Peyer's patch (tissue), 4 donors: ENCODE measurements around the gene UGT2A3. TPM values are rescaled to one million over a fixed set of nuclear protein-coding genes. Genes with fewer than 3 reads are reported as not detected.

Source experiments
- DNase-seq, 3 donors: peaks; one replicate each; pipeline ENCODE4 v3.0.0-alpha.2; 2017 to 2019
- H3K27ac ChIP-seq, 4 donors: fragments of 200-600 bp; sonication (generic); one replicate each; pipeline ENCODE4 v1.5.1; 2016 to 2019
- H3K27me3 ChIP-seq, 2 donors: fragments of 200-600 bp; sonication (generic); one replicate each; pipeline ENCODE4 v1.5.1; 2019
- H3K36me3 ChIP-seq, 3 donors: fragments of 200-600 bp; sonication (generic); one replicate each; pipeline ENCODE4 v1.5.1; 2016 to 2019
- H3K4me1 ChIP-seq, 4 donors: fragments of 200-600 bp; sonication (generic); one replicate each; pipeline ENCODE4 v1.5.1; 2016 to 2019
- H3K4me3 ChIP-seq, 4 donors: fragments of 200-600 bp; sonication (generic); 1 replicate in 3 of 4; 2 replicates in 1 of 4; pipeline ENCODE4 v1.5.1; 2016 to 2019; ENCODE audit warnings: mild to moderate bottlenecking in 1 of 4
- H3K9me3 ChIP-seq, 4 donors: fragments of 200-600 bp; sonication (generic); one replicate each; pipeline ENCODE4 v1.5.1; 2016 to 2019; ENCODE audit warnings: mild to moderate bottlenecking in 1 of 4
- CTCF ChIP-seq, 6 experiments: fragments of 450-650 bp in 4 of 6; fragments of 200-600 bp in 2 of 6; sonication (generic) in 1 of 6; IDR thresholded peaks; one replicate each; pipeline ENCODE4 v1.5.1; 2017 to 2019; ENCODE audit warnings: antibody characterized with exemption in 6 of 6, mild to moderate bottlenecking in 3 of 6, moderate library complexity in 1 of 6
- POLR2A ChIP-seq, 2 donors: fragments of 450-650 bp; IDR thresholded peaks; one replicate each; pipeline ENCODE4 v1.5.1; 2017; ENCODE audit warnings: antibody characterized with exemption in 2 of 2, mild to moderate bottlenecking in 2 of 2, moderate library complexity in 2 of 2
- total RNA-seq, 4 donors: library from RNA; depleted of rRNA; stranded (reverse); fragments of >200 nt; gene quantifications; one replicate each; pipeline ENCODE4 v1.1.0, GENCODE V29; 2016

UGT2A3 gene
- total RNA-seq, 4 donors from 2014 or later = 13.2 to 426 (median 176) TPM

GRCh38 chr4:68904786-68905185 lies 46.8 kb downstream of the UGT2A3 start:
- H3K27me3 ChIP-seq = no peaks in the 10 kb centered on the region
- TF ChIP-seq POLR2A (IDR thresholded peaks at IDR 0.05) (no peak), CTCF (IDR thresholded peaks at IDR 0.05) (peak in 3 of 6 experiments; percentile 35 to 48 (median 36))
- H3K27ac ChIP-seq = peak overlapping the region in 3 of 4 donors; percentile 34 to 67 (median 57)
- peak in 1 of 3 donors; percentile 52 for DNase-seq
- no peaks in the 10 kb centered on the region for H3K4me1 ChIP-seq
- H3K4me3 ChIP-seq = peak overlapping the region in 2 of 4 donors; percentile 31 to 45
- no peaks in the 10 kb centered on the region for H3K9me3 ChIP-seq
- no peaks in the 10 kb centered on the region for H3K36me3 ChIP-seq

- H3K4me3 ChIP-seq = no peak overlapping the region
- no peak overlapping the region for H3K27ac ChIP-seq
- H3K36me3 ChIP-seq = no peaks in the 10 kb centered on the region
- TF ChIP-seq POLR2A (IDR thresholded peaks at IDR 0.05) (no peak), CTCF (IDR thresholded peaks at IDR 0.05) (no peak)
- H3K4me1 ChIP-seq = no peaks in the 10 kb centered on the region
- no peaks in the 10 kb centered on the region for H3K27me3 ChIP-seq
- DNase-seq = no peak
- no peaks in the 10 kb centered on the region for H3K9me3 ChIP-seq
Observed at GRCh38 chr4:68896749-68897148, 54.9 kb downstream of the UGT2A3 start.

- no peak overlapping the region for H3K27ac ChIP-seq
- TF ChIP-seq POLR2A (IDR thresholded peaks at IDR 0.05) (no peak), CTCF (IDR thresholded peaks at IDR 0.05) (no peak)
- H3K36me3 ChIP-seq = no peaks in the 10 kb centered on the region
- H3K4me3 ChIP-seq = no peak overlapping the region
- no peaks in the 10 kb centered on the region for H3K4me1 ChIP-seq
- H3K27me3 ChIP-seq = no peaks in the 10 kb centered on the region
- H3K9me3 ChIP-seq = no peaks in the 10 kb centered on the region
- no peak for DNase-seq
Observed at GRCh38 chr4:68895561-68896198, 55.9 kb downstream of the UGT2A3 start.

GRCh38 chr4:68892861-68893260 lies 58.7 kb downstream of the UGT2A3 start:
- Histone ChIP-seq H3K27ac (no peak overlapping the region), H3K4me1 (no peaks in the 10 kb centered on the region), H3K36me3 (no peaks in the 10 kb centered on the region), H3K27me3 (no peaks in the 10 kb centered on the region), H3K9me3 (no peaks in the 10 kb centered on the region), H3K4me3 (no peak overlapping the region)
- TF ChIP-seq CTCF (IDR thresholded peaks at IDR 0.05) (no peak), POLR2A (IDR thresholded peaks at IDR 0.05) (no peak)
- no peak for DNase-seq

GRCh38 chr4:68891678-68892077 lies 59.9 kb downstream of the UGT2A3 start:
- DNase-seq = no peak
- no peak overlapping the region for H3K27ac ChIP-seq
- no peaks in the 10 kb centered on the region for H3K36me3 ChIP-seq
- H3K4me3 ChIP-seq = peak overlapping the region in 1 of 4 donors; percentile 22
- no peaks in the 10 kb centered on the region for H3K4me1 ChIP-seq
- TF ChIP-seq CTCF (IDR thresholded peaks at IDR 0.05) (no peak), POLR2A (IDR thresholded peaks at IDR 0.05) (no peak)
- H3K9me3 ChIP-seq = no peaks in the 10 kb centered on the region
- H3K27me3 ChIP-seq = no peaks in the 10 kb centered on the region
